Loucy (cell line): ENCODE data around the gene VAV2.

Source experiments
- H2AFZ ChIP-seq: fragments of 200-600 bp; sonication (generic); 2 replicates; pipeline ENCODE4 v1.6.0; 2016; ENCODE audit warnings: antibody characterized with exemption, mild to moderate bottlenecking, low read length, moderate library complexity
- H3F3A ChIP-seq: fragments of 200-600 bp; 2 replicates; pipeline ENCODE4 v1.6.0; 2016; ENCODE audit warnings: antibody characterized with exemption, low read depth, mild to moderate bottlenecking
- H3K27me3 ChIP-seq: fragments of 200-600 bp; sonication (generic); 2 replicates; pipeline ENCODE4 v1.6.1; 2014; ENCODE audit warnings: low read length, mild to moderate bottlenecking; ENCODE audit not compliant: insufficient read depth, poor library complexity, severe bottlenecking
- H3K36me3 ChIP-seq: fragments of 200-600 bp; sonication (generic); 2 replicates; pipeline ENCODE4 v1.6.1; 2016; ENCODE audit warnings: low read length; ENCODE audit not compliant: insufficient read depth
- H3K4me1 ChIP-seq: fragments of 200-600 bp; sonication (generic); 2 replicates; pipeline ENCODE4 v1.5.1; 2014; ENCODE audit warnings: low read length, mild to moderate bottlenecking; ENCODE audit not compliant: insufficient read depth, poor library complexity, severe bottlenecking
- H3K4me2 ChIP-seq: fragments of 200-600 bp; sonication (generic); 2 replicates; pipeline ENCODE4 v1.6.0; 2014; ENCODE audit warnings: antibody characterized with exemption, low read length, low read depth, mild to moderate bottlenecking; ENCODE audit not compliant: poor library complexity, severe bottlenecking
- H3K4me3 ChIP-seq: fragments of 200-600 bp; sonication (generic); 2 replicates; pipeline ENCODE4 v1.5.1; 2014; ENCODE audit warnings: low read length, mild to moderate bottlenecking, mixed read lengths; ENCODE audit not compliant: poor library complexity, severe bottlenecking
- H3K79me2 ChIP-seq: fragments of 200-600 bp; sonication (generic); 2 replicates; pipeline ENCODE4 v1.6.1; 2014; ENCODE audit warnings: low read length; ENCODE audit not compliant: insufficient read depth
- H3K9ac ChIP-seq: fragments of 200-600 bp; sonication (generic); 2 replicates; pipeline ENCODE4 v1.6.0; 2014; ENCODE audit warnings: mild to moderate bottlenecking, low read depth, low read length, moderate library complexity; ENCODE audit not compliant: poor library complexity, severe bottlenecking
- H3K9me2 ChIP-seq: fragments of 200-600 bp; sonication (generic); replicated peaks from 2 replicates; pipeline ENCODE4 v1.6.1; 2016; ENCODE audit warnings: low read depth, low read length, mixed read lengths
- H3K9me3 ChIP-seq: fragments of 200-600 bp; sonication (generic); 2 replicates; pipeline ENCODE4 v1.6.1; 2014; ENCODE audit warnings: mild to moderate bottlenecking, antibody characterized with exemption, low read length, low read depth; ENCODE audit not compliant: insufficient read depth
- H4K20me1 ChIP-seq: fragments of 200-600 bp; sonication (generic); 2 replicates; pipeline ENCODE4 v1.6.0; 2014; ENCODE audit warnings: antibody characterized with exemption, low read length, mild to moderate bottlenecking; ENCODE audit not compliant: insufficient read depth, poor library complexity, severe bottlenecking
- EZH2phosphoT487 ChIP-seq: fragments of 200-600 bp; IDR thresholded peaks from 2 replicates; pipeline ENCODE4 v1.6.1; 2018; ENCODE audit warnings: antibody characterized with exemption, mild to moderate bottlenecking, moderate library complexity, borderline replicate concordance
- TF ChIP-seq, protein P1 (sequence below): fragments of 200-600 bp; sonication (generic); conservative IDR thresholded peaks from 2 replicates; pipeline ENCODE4 v1.5.1; 2014; ENCODE audit warnings: mild to moderate bottlenecking, antibody characterized with exemption, low read length

Gene VAV2

DNA sequence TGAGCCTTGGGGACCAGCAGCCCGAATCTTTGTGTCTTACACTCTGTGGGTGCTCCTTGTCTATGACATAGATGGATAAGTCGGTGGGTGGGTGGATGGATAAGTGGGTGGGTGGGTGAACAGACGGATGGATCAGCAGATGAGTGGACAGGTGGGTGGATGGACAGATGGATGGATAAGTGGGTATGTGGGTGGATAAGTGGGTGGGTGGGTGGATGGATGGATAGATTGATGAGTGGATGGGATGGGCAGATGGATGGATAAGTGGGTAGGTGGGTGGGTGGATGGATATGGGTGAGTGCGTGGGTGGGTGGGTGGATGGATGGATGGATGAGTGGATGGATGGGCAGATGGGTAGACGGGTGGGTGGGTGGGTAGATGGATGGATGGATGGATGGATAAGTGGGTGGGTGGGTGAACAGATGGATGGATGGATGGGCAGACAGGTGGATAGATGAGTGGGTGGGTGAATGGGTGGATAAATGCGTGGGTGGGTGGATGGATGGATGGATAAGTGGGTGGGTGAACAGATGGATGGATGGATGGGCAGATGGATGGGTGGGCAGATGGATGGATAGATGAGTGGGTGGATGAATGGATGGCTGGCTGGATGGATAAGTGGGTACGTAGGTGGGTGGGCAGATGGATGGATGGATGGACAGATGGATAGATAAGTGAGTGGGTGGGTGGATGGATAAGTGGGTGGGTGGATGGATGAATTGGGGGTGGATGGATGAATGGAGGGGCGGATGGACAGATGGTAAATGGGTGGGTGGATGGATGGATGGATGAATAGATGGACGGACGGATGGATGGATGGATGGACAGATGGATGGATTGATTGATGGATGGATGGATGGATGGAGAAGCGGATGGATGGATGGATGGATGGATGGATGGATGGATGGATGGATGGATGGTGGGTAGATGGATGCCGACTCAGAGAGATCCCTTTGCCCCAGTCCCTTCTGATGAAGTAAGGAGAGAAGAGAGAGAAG, 121.2 kb downstream of the VAV2 start:
- H3F3A ChIP-seq = peaks cover 8% of the 10 kb centered on the region; the same call in 1 of the 2 replicates
- no peaks in the 10 kb centered on the region for H3K36me3 ChIP-seq
- no peaks in the 10 kb centered on the region for H3K27me3 ChIP-seq
- H3K4me3 ChIP-seq = peak overlapping the region; percentile 63
- peaks cover 46% of the 10 kb centered on the region for H3K79me2 ChIP-seq
- H3K4me2 ChIP-seq = peak overlapping the region; percentile 89
- no peaks in the 10 kb centered on the region for H3K9me2 ChIP-seq
- no peak overlapping the region for H2AFZ ChIP-seq
- TF ChIP-seq EZH2phosphoT487 = no peak
- H3K9ac ChIP-seq = peak overlapping the region; percentile 36
- no peaks in the 10 kb centered on the region; the same call in 1 of the 2 replicates for H3K9me3 ChIP-seq
- H4K20me1 ChIP-seq = peaks cover 3% of the 10 kb centered on the region
- H3K4me1 ChIP-seq = peaks cover 27% of the 10 kb centered on the region

DNA sequence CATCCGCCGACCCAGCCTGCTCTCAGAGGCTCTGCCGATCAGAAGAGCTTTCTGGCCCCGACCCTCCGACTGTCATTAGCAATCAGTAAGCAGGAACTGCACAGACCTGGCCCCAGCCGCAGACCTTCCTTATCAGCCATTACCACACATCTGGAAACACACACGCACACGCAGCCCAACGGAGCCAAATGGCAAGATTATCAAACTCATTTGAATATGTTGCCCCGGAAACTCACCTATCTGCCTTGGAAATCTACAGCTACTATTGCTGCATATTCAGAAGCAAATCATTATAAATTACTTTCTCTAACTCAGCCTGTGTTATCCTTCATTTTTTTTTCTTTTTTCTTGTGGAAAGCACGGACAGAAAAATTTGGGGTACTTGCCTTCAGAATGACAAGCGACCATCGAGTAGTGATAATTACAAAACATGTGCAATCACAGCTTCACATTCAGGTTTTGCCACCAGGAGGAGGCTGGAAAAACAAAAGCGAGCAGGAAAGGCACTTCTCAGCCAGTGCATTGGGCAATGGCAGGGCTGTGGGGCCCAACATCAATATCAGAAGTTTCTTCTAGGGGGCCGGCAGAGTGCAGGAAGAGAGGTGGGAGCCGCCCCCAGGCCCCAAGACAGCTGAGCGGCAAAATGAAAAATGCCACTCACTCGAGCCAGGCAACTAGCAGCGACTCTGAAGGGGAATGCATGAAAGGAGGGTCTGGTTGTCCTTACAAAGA, 122.3 kb downstream of the VAV2 start:
- peaks cover 7% of the 10 kb centered on the region; the same call in 1 of the 2 replicates for H3K9me3 ChIP-seq
- peak overlapping the region; percentile 89 for H3K4me2 ChIP-seq
- peaks cover 3% of the 10 kb centered on the region for H4K20me1 ChIP-seq
- no peaks in the 10 kb centered on the region for H3K27me3 ChIP-seq
- TF ChIP-seq, protein P1, sequence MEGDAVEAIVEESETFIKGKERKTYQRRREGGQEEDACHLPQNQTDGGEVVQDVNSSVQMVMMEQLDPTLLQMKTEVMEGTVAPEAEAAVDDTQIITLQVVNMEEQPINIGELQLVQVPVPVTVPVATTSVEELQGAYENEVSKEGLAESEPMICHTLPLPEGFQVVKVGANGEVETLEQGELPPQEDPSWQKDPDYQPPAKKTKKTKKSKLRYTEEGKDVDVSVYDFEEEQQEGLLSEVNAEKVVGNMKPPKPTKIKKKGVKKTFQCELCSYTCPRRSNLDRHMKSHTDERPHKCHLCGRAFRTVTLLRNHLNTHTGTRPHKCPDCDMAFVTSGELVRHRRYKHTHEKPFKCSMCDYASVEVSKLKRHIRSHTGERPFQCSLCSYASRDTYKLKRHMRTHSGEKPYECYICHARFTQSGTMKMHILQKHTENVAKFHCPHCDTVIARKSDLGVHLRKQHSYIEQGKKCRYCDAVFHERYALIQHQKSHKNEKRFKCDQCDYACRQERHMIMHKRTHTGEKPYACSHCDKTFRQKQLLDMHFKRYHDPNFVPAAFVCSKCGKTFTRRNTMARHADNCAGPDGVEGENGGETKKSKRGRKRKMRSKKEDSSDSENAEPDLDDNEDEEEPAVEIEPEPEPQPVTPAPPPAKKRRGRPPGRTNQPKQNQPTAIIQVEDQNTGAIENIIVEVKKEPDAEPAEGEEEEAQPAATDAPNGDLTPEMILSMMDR = 0 out of 2 replicates have a peak, but pooled peaks have one; percentile 17
- TF ChIP-seq EZH2phosphoT487 = no peak
- peak overlapping the region; percentile 36 for H3K9ac ChIP-seq
- peaks cover 38% of the 10 kb centered on the region for H3K79me2 ChIP-seq
- no peaks in the 10 kb centered on the region for H3K36me3 ChIP-seq
- H3K9me2 ChIP-seq = no peaks in the 10 kb centered on the region
- no peak overlapping the region for H2AFZ ChIP-seq
- H3K4me1 ChIP-seq = peaks cover 27% of the 10 kb centered on the region
- peak overlapping the region; percentile 63 for H3K4me3 ChIP-seq
- peaks cover 8% of the 10 kb centered on the region; the same call in 1 of the 2 replicates for H3F3A ChIP-seq

DNA sequence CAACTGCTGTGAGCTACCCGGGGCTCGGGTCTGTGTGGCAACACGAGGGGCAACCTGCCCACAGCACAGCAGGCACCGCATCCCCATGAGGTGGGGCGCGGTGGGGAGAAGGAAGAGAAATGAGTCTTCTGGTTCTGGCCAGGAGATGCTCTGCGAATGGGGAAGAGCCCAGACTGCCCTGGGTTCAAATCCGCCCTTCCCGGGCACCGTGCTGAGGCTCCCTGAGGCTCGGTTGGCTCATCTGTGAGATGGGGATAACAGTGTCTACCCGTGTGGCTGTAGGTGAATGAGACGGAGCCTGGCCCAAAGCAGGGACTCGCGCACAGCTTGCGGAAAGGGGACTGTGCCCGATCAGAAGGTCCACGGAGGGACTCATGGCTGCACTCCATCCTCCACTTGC, 123.9 kb downstream of the VAV2 start:
- Histone ChIP-seq H3K9me3 (peaks cover 9% of the 10 kb centered on the region; the same call in 1 of the 2 replicates), H3K9ac (no peak overlapping the region), H3K4me3 (no peak overlapping the region), H3K4me1 (peaks cover 23% of the 10 kb centered on the region), H3K9me2 (no peaks in the 10 kb centered on the region), H4K20me1 (peaks cover 3% of the 10 kb centered on the region), H3K4me2 (no peak overlapping the region), H2AFZ (no peak overlapping the region), H3K79me2 (peaks cover 35% of the 10 kb centered on the region), H3K27me3 (no peaks in the 10 kb centered on the region), H3K36me3 (no peaks in the 10 kb centered on the region), H3F3A (peaks cover 8% of the 10 kb centered on the region; the same call in 1 of the 2 replicates)
- TF ChIP-seq, protein P1 = no peak
- no peak for TF ChIP-seq EZH2phosphoT487
